ENCODE measurements around the gene CDK19.

CDK19 gene

DNA sequence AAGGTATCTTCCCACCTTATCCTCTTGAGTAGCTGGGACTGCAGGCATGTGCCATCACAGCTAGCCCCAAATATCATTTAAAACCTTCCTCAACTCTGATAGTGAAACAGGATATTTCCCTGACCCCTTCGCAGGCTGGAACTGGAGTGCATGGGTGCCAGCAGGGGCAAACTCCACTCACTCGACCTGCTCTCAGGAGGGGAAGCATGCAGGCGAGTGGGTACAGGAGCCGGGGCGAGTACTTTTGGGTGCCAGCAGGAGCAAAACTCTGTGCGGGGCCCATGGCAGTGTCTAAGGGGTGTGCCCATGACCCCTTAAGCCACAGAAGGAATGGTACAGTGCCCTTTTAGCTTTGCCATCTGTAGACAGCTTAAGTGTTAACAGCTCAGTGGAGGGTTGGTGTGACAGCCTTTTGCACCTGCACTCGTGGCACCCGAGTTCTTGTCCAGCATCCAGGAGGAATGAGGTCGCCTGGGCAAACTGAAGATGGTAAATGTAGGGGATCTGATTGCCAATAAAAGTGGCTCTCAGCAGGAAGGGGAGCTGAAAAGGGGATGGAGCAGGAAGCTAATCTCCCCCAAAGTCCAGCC lies 155.1 kb downstream of the CDK19 start:
- DNase-seq = no peak

DNA sequence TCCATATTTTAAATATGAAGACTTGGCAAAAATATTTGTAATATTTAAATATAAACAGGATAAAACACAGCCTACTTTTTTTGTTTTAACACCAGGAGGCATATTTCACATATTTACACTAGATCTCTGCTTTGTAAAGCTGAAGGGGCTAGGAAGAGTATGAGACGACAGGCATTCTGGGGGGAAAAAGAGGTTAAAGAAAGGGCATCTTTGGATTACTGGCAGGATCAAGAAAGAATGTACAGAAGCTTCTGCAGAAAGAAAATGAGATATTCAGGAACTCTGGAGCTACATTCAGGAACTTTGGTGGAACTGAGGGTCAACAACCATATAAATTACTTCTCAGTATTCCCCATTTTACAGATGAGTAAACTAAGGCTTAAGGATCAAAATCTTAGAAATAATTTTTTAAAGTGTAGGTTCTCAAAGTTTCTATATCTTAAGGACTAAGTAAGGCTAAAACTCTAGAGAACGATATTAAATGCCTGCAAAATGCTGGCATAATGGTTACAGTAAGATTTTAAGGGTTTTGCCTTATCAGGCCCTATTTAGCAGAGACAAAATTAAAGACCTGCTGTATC lies 156.5 kb downstream of the CDK19 start:
- no peak for DNase-seq

- DNase-seq = peak in 5 of 51 donors; percentile 10 to 26 (median 13)
Measured at GRCh38 chr6:110656492-110656891, 158.8 kb downstream of the CDK19 start.

DNA sequence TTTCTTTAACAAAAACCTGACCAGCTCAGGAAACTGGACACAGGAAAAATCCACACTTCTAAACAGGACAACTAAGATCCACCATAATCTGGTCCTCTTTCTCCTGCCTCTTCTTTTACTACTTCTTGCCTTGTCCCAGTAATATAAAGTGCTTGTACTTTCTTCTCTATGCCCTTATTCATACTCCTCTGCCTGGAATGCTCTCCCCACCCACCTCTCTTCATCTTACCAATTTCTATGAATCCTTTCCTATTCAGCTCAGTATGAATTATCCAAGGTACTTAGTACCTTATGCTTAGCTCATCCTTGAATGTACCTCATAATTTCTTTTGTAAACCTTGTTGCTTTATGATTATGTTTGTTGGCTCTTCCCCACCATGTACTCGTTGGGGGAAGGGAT lies 159.4 kb downstream of the CDK19 start:
- no peak for DNase-seq

GRCh38 chr6:110654096-110654820 lies 161.0 kb downstream of the CDK19 start:
- no peak for DNase-seq

DNA sequence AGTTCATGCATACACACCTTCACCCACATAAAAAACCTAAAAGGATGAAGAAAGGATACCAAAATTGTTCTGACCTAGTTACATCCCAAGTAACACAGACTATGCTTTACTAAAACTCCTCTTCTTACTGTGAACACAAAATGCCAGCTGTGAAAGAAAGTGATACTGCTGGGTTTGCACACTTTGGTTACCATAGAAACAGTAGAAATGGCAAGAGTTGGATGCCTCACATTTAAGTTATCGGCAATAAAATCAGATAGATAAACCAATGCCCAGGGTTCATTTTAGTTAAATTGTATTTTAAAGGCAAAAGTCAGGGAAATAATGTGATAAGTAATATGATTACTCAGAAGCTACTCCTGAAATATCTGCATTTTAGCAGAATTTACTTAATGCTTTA lies 161.9 kb downstream of the CDK19 start:
- DNase-seq = peak in 1 of 51 donors; percentile 51

- no peak for DNase-seq
Measured at GRCh38 chr6:110652520-110652919, 162.7 kb downstream of the CDK19 start.

GRCh38 chr6:110650755-110651154 lies 164.5 kb downstream of the CDK19 start:
- DNase-seq = no peak

- no peak for DNase-seq
Measured at GRCh38 chr6:110649704-110650103, 165.6 kb downstream of the CDK19 start.

DNA sequence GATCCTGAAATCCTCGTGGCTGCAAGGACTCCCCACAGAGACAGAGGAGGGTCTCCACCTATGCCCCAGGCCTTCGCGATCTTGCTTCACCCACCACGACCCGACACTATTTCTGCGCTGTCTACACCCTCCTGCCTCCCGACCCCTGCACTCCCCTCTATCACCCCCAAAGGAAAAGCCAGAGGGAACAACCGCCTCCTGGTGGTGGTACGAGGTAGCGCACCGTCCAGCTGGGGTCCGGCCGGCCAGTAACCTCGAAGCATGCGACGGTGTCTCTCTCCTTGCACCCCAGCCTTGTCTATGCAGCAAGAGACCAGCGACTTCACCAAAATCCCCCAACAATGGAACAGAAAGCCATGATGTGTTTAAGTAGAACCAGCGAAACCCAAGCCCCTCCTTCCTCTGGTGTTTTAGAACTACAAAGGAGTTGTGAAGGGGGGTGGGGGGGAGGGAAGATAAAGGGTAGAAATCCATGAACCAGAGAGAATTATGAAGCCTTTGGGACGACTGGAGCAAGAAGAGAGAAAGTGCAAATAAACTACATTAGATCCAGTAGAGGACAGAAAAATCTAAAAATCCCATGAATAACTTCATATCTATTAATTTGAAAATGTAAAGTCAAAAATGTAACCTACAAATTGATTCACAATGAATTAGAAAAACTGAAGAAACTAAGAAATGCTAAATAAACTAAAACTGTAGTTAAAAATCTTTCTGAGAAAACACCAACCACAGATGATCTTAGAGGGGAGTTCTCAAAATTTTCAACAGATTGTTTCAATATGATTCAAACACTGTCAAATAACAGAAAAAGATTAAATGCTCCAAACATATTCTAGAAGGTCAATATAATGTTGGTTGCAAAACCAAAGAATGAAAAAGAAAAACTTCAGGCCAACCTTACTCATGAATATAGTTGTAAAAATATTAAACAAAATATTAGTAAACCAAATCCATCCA lies 168.0 kb downstream of the CDK19 start:
- no peak for DNase-seq

DNA sequence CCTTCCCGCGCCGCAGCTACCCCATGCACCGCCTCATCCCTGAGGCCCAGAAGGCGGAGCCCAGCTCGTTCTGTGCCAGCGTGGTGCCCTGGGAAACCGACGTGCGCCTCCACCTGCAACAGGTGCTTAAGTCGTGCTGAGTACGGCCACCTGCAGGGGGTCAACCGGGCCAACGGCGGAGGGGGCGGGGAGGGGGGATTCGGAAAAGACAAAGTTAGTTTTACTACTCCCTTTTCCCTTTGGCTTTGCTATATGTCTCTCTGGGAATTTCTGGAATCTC lies 168.9 kb downstream of the CDK19 start:
- DNase-seq = no peak

- no peak for DNase-seq
Measured at GRCh38 chr6:110645685-110646418, 169.4 kb downstream of the CDK19 start.

DNA sequence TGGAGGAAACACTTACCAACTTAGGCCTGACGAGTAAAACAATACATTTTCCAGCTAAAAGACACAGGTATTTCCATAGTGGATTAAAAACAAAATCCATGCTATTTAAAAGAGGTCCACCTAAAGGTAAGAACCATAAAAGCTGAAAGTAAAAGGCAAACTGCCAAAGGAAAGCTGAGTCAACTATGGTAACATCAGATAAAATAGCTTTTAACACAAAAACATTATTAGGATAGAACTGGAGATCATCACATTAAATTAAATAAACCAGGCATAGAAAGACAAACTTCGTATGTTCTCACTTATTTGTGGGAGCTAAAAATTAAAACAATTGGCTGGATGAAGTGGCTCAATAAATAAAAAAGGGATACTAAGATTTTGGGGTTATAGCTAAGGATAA lies 172.1 kb downstream of the CDK19 start:
- DNase-seq = no peak

- no peak for DNase-seq
Measured at GRCh38 chr6:110642711-110643110, 172.6 kb downstream of the CDK19 start.

- DNase-seq = no peak
Measured at GRCh38 chr6:110636781-110637180, 178.5 kb downstream of the CDK19 start.

DNA sequence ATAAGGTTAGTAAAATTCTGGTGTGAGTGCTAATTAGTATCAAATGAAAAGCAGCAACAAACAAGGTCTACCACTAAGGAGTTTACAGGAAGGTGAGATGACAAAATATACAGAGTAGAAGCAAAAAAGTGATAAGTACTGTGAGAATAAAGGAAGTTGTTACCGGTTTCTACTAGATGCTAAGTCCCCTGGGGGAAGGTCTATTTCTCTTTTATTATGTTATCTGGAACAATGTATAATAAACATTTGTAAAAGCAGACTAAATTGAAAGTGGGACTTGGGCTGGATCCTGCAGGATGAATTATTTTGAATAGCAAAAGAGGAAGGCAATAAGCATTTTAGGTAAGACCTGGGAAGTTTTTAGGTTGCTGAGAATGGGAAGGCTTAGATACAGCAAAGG lies 180.2 kb downstream of the CDK19 start:
- DNase-seq = no peak

DNA sequence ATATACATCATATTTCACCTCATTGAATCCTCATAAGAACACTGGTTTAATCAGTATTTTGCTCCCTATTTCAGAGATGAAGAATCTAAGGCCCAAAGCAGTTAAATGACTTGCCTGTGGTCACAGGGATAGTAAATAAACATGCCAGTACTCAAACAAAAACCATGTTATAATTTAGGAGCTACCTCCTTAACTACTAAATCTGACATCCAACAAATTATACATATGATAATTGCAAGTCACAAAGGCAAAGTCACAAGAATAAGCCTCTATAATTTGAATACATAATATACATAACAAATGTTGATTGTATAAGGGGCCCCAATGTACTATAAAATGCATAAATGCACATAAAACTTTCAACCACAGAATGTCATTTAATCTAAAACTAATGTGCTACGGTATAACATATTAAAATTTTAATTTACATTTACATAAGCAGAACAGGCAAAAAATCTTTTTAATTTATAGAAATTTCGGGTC lies 181.5 kb downstream of the CDK19 start:
- DNase-seq = no peak

GRCh38 chr6:110629153-110629552 lies 186.1 kb downstream of the CDK19 start:
- DNase-seq = no peak

DNA sequence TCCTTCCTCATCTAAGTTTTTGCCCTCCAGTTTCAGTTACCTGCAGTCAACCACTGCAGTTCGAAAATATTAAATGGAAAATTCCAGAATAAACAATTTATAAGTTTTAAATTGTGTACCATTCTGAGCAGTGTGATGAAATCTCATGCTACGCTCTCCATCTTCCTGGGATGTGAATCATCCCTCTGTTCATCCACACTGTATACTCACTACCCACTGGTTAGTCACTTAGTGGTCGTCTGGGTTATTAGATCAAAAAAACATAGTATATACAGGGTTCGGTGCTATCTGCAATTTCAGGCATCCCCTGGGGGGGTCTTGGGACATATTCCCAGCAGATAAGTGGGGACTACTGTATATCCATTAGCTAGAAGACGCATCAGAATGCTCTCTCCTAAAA lies 186.9 kb downstream of the CDK19 start:
- no peak for DNase-seq

DNA sequence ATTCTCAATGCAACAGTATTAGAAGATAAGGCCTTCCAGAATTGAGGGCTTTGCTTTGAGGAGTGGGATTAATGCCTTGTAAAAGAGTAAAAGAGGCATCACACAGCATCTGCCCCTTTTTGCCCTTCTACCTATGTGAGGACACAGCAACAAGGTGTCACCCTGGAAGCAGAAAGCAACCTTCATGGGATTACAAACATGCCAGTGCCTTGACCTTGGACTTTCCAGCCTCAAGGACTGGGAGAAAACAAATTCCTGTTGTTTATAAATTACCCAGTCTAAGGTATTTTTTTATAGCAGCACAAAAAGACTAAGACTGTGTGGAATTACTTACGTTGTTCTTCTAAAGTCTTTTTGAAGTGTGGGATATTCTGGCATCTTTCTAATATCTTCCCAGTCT lies 188.8 kb downstream of the CDK19 start:
- no peak for DNase-seq

GRCh38 chr6:110625883-110626282 lies 189.4 kb downstream of the CDK19 start:
- no peak for DNase-seq
